Hepatocyte (in vitro differentiated cells): Measurements from ENCODE around the gene PTPRC. TPM values are rescaled to one million over a fixed set of nuclear protein-coding genes. Genes with fewer than 3 reads are reported as not detected.

Experiments used
- DNase-seq: peaks from one replicate; pipeline ENCODE4 v3.0.0-alpha.2; 2016; ENCODE audit warnings: low spot score
- H2AFZ ChIP-seq: fragments of 200-600 bp; sonication (generic); 2 replicates; pipeline ENCODE4 v1.6.0; 2016; ENCODE audit warnings: antibody characterized with exemption, mild to moderate bottlenecking
- H3K27ac ChIP-seq: fragments of 200-600 bp; sonication (generic); 2 replicates; pipeline ENCODE4 v1.5.1; 2016; ENCODE audit warnings: mild to moderate bottlenecking
- H3K27me3 ChIP-seq: fragments of 200-600 bp; sonication (generic); 2 replicates; pipeline ENCODE4 v1.6.1; 2016
- H3K36me3 ChIP-seq: fragments of 200-600 bp; sonication (generic); replicated peaks from 2 replicates; pipeline ENCODE4 v1.5.1; 2016; ENCODE audit warnings: low read depth; ENCODE audit not compliant: insufficient read depth
- H3K4me1 ChIP-seq: fragments of 200-600 bp; sonication (generic); 2 replicates; pipeline ENCODE4 v1.5.1; 2016; ENCODE audit warnings: mild to moderate bottlenecking, moderate library complexity; ENCODE audit not compliant: insufficient read depth
- H3K4me2 ChIP-seq: fragments of 200-600 bp; sonication (generic); 2 replicates; pipeline ENCODE4 v1.6.0; 2016
- H3K4me3 ChIP-seq: fragments of 200-600 bp; sonication (generic); 2 replicates; pipeline ENCODE4 v1.5.1; 2016; ENCODE audit warnings: mild to moderate bottlenecking
- H3K79me2 ChIP-seq: fragments of 200-600 bp; sonication (generic); 2 replicates; pipeline ENCODE4 v1.6.0; 2017; ENCODE audit warnings: mild to moderate bottlenecking
- H3K9me2 ChIP-seq: fragments of 200-600 bp; sonication (generic); replicated peaks from 2 replicates; pipeline ENCODE4 v1.6.0; 2017; ENCODE audit warnings: mild to moderate bottlenecking; ENCODE audit not compliant: insufficient read depth
- H3K9me3 ChIP-seq: fragments of 200-600 bp; sonication (generic); 2 replicates; pipeline ENCODE4 v1.5.1; 2016; ENCODE audit warnings: low read depth, mild to moderate bottlenecking
- H4K20me1 ChIP-seq: fragments of 200-600 bp; sonication (generic); 2 replicates; pipeline ENCODE4 v1.6.0; 2016; ENCODE audit warnings: mild to moderate bottlenecking; ENCODE audit not compliant: insufficient read depth, poor library complexity, severe bottlenecking
- EZH2 ChIP-seq: fragments of 200-600 bp; sonication (generic); IDR thresholded peaks from 2 replicates; pipeline ENCODE4 v1.6.1; 2016; ENCODE audit warnings: antibody characterized with exemption, mild to moderate bottlenecking, borderline replicate concordance
- EZH2phosphoT487 ChIP-seq: fragments of 200-600 bp; sonication (generic); IDR thresholded peaks from one replicate; pipeline ENCODE4 v1.6.1; 2018; ENCODE audit warnings: antibody characterized with exemption, mild to moderate bottlenecking, low read depth, moderate library complexity; ENCODE audit not compliant: unreplicated experiment, severe bottlenecking
- WGBS: methylation state at CpG from one replicate; pipeline ENCODE4 v1.1.6; 2016; ENCODE audit warnings: low lambda C conversion rate; ENCODE audit errors: missing lambda C conversion rate; 5-methylcytosine and 5-hydroxymethylcytosine counted together
- polyA plus RNA-seq: library from polyadenylated mRNA; unstranded; fragments of >200 nt; fragmentation: Nextera tagmentation; extraction: Ambion mirVana; gene quantifications from 2 replicates; pipeline ENCODE4 v1.2.1, GENCODE V29; 2016
- total RNA-seq: library from RNA; depleted of rRNA; stranded (reverse); fragments of >200 nt; gene quantifications from 2 replicates; pipeline ENCODE4 v1.2.3, GENCODE V29; 2014
- TF ChIP-seq, protein P1 (sequence below): fragments of 200-600 bp; sonication (generic); IDR thresholded peaks from 2 replicates; pipeline ENCODE4 v1.5.1; 2016; ENCODE audit warnings: antibody characterized with exemption, mild to moderate bottlenecking; ENCODE audit not compliant: poor library complexity

Gene PTPRC
- total and polyA plus RNA-seq, 2 experiments from 2014 or later = 0.87 TPM; not detected in 1

GRCh38 chr1:198597690-198598430 lies 41.0 kb upstream of the PTPRC start:
- no peak overlapping the region for H3K4me2 ChIP-seq
- H3K9me2 ChIP-seq = no peaks in the 10 kb centered on the region
- H3K4me3 ChIP-seq = no peak overlapping the region
- 93% methylated on average over 7 of the region's 7 CpGs for WGBS
- H3K4me1 ChIP-seq = no peaks in the 10 kb centered on the region
- no peak overlapping the region for H3K27ac ChIP-seq
- H3K27me3 ChIP-seq = no peaks in the 10 kb centered on the region
- DNase-seq = no peak
- no peaks in the 10 kb centered on the region for H3K79me2 ChIP-seq
- H4K20me1 ChIP-seq = no peaks in the 10 kb centered on the region
- H3K9me3 ChIP-seq = no peaks in the 10 kb centered on the region
- TF ChIP-seq, protein P1, sequence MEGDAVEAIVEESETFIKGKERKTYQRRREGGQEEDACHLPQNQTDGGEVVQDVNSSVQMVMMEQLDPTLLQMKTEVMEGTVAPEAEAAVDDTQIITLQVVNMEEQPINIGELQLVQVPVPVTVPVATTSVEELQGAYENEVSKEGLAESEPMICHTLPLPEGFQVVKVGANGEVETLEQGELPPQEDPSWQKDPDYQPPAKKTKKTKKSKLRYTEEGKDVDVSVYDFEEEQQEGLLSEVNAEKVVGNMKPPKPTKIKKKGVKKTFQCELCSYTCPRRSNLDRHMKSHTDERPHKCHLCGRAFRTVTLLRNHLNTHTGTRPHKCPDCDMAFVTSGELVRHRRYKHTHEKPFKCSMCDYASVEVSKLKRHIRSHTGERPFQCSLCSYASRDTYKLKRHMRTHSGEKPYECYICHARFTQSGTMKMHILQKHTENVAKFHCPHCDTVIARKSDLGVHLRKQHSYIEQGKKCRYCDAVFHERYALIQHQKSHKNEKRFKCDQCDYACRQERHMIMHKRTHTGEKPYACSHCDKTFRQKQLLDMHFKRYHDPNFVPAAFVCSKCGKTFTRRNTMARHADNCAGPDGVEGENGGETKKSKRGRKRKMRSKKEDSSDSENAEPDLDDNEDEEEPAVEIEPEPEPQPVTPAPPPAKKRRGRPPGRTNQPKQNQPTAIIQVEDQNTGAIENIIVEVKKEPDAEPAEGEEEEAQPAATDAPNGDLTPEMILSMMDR = no peak
- TF ChIP-seq EZH2 (no peak), EZH2phosphoT487 (no peak)
- no peak overlapping the region for H2AFZ ChIP-seq
- H3K36me3 ChIP-seq = no peaks in the 10 kb centered on the region

DNA sequence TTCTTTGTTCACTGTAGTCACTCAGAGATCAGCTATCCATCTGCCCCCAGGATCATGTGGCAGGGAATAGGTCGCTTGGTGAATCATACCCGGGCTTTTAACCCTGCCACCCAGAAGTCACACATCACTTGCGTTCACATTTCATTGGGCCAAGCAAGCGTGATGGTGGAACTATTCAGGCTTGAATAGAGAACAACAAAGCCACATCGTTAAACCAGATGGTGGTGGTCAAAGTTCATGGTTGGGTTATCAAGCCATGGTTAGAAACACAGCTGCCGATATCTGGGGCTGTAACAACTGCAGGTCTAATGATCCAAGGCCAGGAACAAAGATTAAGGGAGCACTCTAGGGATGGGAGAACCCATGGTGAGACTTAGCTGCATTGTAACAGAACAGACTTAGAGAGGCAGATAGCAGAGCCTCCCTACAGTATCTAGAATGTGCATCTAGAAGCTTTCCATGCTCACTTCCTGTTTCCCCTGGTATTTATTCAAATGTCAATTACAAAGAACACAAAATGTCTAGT lies 40.0 kb upstream of the PTPRC start:
- TF ChIP-seq EZH2phosphoT487 = no peak
- no peak for TF ChIP-seq EZH2
- TF ChIP-seq, protein P1 = no peak
- Histone ChIP-seq H3K79me2 (no peaks in the 10 kb centered on the region), H3K9me2 (no peaks in the 10 kb centered on the region), H3K9me3 (no peaks in the 10 kb centered on the region), H3K27ac (no peak overlapping the region), H3K27me3 (no peaks in the 10 kb centered on the region), H3K4me1 (no peaks in the 10 kb centered on the region), H3K36me3 (no peaks in the 10 kb centered on the region), H4K20me1 (no peaks in the 10 kb centered on the region), H2AFZ (no peak overlapping the region), H3K4me2 (no peak overlapping the region), H3K4me3 (no peak overlapping the region)
- DNase-seq = no peak
- WGBS = 96% methylated on average over 6 of the region's 6 CpGs

- Histone ChIP-seq H4K20me1 (no peaks in the 10 kb centered on the region), H3K4me3 (no peak overlapping the region), H3K36me3 (no peaks in the 10 kb centered on the region), H3K27ac (no peak overlapping the region), H3K4me1 (no peaks in the 10 kb centered on the region), H3K9me2 (no peaks in the 10 kb centered on the region), H2AFZ (no peak overlapping the region), H3K27me3 (no peaks in the 10 kb centered on the region), H3K79me2 (no peaks in the 10 kb centered on the region), H3K4me2 (no peak overlapping the region), H3K9me3 (no peaks in the 10 kb centered on the region)
- WGBS = 98% methylated on average over 2 of the region's 2 CpGs
- DNase-seq = no peak
- TF ChIP-seq EZH2phosphoT487 (no peak), EZH2 (no peak)
- TF ChIP-seq, protein P1 = no peak
Measured at GRCh38 chr1:198599749-198600148, 39.1 kb upstream of the PTPRC start.
